HG03439 (cell line): ENCODE results near the gene MDFI.

Experiments used
- ATAC-seq: cut with Tn5 transposase; IDR thresholded peaks from one replicate; pipeline ENCODE4 v1.9.1; 2021; ENCODE audit warnings: mild to moderate bottlenecking, moderate library complexity; ENCODE audit not compliant: unreplicated experiment

MDFI gene, protein sequence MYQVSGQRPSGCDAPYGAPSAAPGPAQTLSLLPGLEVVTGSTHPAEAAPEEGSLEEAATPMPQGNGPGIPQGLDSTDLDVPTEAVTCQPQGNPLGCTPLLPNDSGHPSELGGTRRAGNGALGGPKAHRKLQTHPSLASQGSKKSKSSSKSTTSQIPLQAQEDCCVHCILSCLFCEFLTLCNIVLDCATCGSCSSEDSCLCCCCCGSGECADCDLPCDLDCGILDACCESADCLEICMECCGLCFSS

DNA sequence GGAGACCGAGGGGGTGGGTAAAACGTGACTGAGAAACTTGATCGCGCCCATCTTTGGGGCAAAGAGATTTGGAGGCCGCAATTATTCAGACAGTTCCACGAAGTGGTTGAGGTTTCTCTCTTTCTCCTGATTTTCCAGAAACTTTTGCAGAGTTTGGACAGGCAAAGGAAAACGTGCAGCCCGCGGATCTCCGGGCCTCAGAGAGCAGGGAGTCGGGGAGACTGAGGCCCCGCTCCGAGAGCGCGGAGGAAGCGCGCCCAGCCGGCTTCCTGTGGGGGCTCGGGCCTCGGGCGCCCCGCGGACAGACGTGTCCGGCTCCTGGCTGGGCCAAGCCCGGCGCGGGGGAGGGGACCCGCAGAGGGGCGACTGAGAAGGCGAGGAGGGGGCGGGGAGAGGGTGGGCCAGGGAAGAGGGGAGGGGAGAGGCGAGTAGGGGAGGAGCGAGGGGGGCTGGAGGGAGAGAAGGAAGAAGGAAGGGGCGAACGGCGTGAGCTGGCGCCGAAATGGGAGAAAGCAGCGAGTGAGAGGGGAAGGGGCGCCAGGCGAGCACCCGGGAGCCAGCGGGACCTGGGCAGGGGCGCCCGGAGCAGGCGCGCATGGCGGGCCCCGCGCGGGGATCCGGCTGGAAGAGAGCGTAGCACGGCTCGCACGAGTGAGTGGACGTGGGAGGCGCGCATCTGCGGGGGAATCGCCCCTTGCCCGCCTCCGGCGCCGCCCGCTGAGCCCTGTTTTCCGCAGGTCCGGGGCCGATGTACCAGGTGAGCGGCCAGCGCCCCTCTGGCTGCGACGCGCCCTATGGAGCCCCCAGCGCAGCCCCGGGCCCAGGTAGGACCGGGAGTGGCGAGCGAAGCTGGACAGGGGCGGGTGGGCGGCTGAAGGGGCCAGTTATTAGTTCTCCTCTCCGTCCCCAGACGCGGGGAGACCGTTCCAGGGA, at the start of gene MDFI:
MDFI (plus strand) TSS at position 467 of the 933 bp plus-strand sequence; CDS start at position 749, 282 bp downstream.
- no peak for ATAC-seq

DNA sequence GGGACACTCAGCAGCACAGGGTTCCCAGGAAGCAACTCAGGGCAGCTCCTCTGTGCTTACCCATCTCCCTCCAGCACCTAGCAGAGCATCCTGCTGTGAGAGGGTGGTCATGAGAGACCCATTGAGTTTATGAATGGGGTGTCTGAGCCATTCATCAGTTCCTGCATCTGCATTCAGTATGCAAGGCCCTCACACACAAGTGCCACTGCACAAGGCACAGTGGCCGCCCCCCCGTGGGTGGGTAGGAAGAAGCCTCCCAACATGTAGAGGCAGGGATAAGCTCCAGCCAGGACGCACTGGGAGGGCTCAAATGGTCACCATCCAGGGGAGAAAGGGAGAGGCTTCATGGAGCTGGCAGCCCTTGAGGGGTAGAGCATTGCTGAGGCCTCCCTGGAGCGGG, 49.0 kb upstream of the MDFI start:
- ATAC-seq = no peak

DNA sequence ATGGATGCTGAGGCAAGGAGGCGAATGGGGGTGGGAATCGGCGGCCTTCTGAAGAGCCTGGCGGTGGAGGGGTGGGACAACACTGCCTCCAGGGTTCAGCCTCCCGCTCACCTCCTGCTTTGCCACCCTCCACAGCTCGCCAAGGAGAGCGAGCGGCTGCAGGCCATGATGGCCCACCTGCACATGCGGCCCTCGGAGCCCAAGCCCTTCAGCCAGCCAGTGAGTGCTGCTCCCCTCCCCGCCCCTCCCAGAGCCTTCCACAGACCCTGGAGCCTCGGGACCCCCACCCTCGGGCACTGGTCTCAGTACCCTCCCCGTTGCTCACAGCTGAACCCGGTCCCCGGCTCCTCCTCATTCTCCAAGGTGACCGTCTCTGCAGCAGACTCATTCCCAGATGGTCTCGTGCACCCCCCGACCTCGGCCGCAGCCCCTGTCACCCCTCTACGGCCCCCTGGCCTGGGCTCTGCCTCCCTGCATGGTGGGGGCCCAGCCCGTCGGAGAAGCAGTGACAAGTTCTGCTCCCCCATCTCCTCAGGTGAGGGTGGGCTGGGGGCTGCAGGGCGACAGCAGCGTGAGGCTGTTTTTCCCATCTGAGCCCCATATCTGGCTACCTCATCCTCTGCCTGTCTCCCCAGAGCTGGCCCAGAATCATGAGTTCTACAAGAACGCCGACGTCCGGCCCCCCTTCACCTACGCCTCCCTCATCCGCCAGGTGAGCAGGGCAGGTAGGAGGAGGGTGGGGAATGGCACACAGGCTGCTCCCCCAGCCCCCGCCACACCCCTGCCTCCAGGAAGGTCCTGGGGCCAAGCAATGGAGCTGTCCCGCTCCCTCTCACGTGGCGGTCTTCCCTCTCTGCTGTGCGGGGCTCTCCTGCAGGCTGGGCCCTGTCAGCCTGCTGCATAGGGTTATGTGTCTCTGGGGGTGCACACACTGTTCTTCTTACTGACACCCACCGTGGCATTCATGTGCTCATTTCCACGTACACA, 48.3 kb upstream of the MDFI start:
- ATAC-seq = no peak

DNA sequence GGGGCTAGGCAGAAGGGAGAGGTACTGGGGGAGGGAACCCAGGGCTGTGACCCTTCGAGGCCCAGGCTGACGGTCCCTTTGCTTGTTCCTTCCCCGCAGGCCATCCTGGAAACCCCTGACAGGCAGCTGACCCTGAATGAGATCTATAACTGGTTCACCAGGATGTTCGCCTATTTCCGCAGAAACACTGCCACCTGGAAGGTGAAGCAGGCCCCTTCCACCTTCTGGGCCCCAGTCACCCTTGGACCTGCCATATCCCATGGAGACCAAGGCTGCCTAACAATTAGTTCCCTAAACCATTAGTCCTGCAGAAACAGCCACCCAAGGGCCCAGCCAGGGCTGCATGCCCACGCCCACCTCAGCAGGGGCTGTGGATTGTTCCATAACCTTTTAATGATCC, 47.1 kb upstream of the MDFI start:
- no peak for ATAC-seq

DNA sequence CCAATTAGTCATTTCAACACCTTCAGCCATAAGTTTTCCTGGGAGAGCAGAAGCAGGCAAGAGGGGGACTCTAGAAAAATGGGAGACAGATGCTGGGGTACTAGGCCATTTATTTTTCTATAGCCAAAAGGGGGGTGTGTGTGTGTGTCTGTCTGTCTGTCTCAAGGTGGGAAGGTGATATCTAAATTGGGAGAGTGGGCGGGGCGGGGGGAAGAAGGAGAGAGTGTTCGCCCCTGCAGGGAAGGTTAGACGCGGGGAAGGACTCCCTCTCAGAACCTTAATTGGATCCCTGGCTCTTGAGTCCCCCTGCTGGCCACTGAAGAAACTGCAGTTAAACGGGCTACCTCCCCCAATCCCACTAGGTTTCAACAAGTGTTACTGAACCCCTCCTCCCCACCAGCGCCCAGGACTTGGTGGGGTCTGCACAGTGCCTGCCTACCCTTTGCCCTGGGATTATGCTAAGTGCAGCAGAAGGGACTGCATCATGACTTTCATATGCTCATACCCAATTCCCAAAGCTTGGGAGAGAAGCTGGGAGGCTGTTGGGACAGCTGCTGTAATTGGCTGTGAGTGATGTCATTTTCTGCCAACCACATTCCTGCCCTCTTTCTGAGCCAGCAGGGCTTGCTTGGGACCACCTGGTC, 46.3 kb upstream of the MDFI start:
- ATAC-seq = no peak

DNA sequence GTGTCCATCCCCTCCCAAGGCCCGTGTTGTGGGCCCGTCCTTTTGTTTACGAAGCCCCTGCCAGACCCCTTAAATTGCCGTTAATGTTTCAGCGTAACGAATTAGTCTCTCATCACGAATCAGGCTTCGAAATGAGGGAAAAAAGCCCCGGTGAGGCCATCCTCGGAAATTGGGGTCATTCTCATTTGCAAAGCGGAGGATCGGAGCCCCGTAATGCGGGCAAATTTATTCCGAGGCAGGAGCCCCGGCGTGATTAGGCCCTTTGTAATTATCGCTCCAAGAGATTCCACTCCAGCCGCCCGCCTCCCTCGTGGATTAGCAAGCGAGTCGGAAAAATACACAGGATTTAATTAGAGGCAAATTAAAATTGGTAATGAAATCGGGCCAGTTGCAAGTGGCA, 44.9 kb upstream of the MDFI start:
- no peak for ATAC-seq

DNA sequence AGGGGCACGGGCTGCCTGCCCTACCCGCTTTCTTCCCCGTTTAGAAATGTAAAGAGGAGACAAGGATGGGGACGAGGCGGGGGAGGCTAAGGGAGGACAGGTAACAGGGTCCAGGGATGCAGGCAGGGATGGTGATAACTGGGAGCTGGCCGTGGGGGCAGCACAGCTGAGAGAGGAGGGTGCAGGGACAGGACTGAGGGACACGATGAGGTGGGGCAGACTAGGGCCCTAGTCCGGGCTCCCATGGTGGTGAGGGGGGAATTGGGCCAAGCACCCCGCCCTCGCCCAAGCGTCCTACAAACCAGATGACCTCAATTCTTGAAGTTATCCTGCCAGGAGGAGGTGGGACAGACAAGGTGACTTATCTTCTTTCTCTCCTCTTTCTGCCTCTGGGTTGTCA, 44.4 kb upstream of the MDFI start:
- ATAC-seq = no peak

DNA sequence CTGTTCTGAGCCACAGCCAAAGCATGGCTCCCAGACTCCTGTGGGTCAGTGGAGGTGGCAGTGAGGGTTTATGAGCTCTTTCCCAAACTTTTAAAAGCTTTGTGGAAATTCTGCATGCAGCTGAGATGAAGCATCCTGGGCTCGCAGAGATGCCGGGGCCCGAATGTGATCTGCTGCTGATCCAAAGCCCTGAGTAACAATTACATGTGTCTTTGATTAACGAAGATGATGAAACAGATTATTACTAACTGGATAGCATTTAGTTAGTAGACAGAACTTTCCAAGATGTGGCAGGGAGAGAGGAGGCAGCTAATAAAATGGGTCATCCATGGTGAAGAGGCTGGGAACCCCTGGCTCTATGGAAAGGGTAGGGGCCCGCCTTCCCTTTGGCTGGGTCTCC, 43.9 kb upstream of the MDFI start:
- no peak for ATAC-seq

DNA sequence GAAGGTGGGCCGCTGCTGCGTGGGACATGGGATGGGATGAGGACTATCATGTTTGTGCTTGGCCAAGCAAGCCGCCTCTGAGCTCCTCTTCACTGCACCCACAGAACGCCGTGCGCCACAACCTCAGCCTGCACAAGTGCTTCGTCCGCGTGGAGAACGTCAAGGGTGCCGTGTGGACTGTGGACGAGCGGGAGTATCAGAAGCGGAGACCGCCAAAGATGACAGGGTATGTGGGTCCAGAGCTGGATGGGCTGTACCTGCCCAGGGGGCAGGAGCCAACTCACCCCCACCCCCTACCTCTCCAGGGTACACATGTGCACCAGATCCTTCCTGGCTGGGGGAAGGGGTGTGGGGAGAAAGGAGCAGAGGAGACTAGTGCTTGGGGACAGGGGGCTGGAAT, 43.5 kb upstream of the MDFI start:
- no peak for ATAC-seq

DNA sequence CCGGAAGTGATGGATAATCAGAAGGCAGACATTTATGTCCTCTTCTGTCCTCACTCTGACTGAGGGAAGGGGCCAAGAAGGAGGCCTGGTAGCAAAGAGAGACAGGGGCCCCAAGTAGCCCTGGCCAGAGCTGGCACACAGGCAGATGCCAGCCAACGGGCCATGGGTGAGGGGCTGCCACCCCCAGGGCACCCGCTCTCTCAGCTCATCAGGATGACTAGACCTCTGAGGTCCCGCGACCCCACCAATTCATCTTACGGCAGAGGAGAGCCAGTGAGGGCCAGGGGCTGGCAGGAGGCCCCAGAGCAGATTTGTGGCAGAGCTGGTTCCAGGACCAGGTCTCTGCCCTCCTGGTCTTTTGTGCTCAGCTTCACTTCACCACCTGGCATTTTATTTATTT, 43.1 kb upstream of the MDFI start:
- ATAC-seq = no peak

DNA sequence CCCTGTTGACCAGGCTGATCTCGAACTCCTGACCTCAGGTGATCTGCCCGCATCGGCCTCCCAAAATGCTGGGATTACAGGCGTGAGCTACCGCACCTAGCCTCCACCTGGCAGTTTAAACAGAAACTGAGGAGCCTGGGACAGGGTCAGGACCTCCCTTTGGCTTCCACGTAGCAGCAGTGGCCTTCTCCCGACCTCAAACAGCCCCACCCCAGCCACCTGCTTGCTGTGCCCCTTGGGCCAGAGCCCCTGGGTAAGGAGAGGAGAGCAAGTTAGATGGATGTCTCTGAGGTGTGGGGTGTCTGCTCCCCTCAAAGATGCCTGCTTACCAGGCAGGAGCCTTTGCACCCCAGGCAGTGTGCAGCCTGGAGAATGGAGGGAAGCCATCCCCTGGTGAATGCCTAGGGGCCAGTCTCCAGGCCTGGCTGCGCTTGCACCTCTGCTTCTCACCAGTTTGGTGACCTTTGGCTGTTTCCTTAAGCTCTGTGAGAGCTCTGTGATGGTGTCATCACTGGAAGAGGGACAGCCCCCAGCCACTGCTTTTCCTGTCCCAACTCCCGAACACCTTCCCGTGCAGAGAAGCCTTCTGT, 42.1 kb upstream of the MDFI start:
- no peak for ATAC-seq

DNA sequence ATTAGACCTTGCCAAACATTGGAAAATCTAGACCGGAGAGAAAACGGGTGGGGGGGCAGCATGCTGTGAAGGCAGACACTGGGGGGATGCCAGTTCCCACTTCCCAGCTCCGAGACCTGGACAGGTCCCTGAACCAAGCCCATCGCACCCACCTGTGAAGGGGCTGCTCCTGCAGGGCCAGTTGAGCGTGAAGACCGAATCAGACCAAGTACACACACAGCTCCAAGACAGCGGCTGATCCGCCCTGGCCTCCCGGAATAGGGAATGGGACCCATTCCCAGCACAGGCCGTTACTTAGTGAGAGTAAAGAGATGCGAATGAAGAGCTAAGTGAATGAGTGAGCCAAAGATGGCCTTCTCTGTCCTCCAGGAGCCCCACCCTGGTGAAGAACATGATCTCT, 41.5 kb upstream of the MDFI start:
- no peak for ATAC-seq

DNA sequence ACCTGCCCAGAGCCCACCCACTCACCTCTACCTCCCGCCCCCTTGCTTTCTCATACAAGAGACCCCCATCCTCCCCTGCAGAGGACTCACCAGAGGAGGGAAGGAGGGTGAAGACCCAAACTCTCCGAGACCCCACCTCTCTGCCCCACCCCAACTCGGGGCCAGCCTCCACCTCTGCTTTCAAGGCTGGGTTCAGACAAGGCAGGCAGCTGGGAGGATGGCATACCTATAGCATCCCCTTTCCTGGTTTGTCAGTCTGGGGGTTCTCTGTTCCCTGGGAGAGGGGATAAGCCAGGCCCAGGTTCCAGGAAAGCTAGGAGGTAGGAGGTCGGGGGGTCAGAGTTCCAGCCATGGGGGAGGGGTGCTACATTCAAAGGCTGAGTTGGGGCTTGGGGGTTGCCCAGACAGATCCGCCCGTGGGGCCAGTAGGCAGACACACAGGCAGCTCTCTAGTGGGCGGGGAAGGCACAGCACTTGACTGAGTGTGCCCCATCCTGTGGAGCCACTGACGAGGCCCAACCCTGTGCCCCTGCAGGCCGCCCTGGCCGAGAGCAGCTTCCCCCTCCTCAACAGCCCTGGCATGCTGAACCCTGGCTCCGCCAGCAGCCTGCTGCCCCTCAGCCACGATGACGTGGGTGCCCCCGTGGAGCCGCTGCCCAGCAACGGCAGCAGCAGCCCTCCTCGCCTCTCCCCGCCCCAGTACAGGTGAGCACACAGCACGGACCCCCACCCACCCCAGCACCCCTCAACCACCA, 40.8 kb upstream of the MDFI start:
- ATAC-seq = no peak

DNA sequence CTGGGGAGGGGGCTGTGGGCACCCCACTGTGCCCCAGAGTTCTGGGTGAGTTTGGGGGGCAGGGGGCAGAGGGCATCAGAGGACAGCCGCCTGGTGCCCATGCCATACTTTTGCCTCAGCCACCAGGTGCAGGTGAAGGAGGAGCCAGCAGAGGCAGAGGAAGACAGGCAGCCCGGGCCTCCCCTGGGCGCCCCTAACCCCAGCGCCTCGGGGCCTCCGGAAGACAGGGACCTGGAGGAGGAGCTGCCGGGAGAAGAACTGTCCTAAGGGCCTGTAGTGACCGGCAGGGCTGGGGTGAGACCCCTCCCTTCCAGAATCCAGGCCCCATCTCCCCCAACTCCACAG, 39.6 kb upstream of the MDFI start:
- no peak for ATAC-seq

DNA sequence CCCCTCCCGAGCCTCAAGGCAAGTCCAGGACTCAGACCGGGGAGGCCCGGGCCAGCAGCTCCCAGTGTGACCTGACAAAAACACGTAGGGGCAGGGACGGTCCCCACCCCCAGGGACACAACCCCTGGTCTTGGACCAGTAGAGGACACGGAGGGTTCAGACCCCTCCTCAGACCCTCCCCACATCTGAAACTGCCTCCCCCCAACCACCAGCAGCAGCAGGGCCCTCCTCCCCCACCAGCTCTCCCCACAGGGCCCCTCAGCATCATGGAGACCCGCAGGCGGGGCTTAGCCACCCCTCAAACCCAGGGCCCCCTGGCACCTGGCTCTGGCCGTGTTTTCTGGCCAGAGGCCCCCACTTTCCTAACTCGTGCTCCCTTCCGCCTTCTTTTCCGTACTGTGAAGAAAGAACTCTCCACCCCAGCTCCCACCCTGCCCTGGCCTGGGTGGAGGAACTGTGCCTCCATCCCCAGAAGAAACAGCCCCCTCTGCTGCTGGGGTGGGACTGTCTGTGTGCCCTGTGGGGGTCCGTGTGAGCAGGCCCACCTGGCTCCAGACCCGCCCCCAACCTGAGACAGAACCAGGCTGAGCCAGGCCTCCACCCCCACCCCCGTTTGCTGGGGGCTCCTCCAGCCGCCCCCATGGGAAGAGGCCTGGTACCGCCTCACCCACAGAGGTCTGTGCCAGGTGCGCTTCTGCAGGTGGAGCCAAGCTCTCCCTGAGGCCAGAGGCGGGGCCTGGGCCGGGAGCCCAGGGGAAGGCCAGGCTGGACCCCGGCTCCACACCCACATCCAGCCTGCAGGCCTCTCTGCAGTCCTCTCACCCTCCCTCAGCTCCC, 39.0 kb upstream of the MDFI start:
- no peak for ATAC-seq

DNA sequence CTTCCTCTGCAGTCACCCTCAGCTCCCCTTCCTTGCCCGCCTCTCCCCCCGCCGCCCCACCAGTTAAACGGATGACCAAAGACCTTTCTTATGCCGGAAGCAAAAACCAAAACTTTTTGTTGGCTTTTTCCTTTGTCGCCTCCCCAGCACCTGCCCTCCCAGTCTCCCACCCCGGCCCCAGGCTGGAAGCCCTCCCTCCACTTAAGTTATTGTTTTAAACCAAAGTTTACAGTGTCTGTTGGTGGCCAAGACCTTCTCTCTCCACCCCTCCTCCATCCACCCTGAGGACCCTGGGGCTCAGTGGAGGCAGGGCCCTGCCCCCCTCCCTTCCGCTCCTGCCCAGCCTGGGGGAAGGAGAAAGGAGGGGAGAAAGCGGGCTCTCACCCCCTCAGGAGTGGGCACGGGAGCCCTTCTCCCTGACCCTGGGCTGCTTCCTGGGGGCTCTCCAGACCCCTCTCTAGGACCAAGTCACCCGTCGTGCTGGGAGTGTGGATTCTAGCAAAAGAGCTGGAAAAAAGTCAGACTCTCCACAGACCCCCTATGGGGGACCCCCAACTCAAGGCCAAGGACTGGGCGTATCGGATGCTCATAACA, 38.3 kb upstream of the MDFI start:
- no peak for ATAC-seq

DNA sequence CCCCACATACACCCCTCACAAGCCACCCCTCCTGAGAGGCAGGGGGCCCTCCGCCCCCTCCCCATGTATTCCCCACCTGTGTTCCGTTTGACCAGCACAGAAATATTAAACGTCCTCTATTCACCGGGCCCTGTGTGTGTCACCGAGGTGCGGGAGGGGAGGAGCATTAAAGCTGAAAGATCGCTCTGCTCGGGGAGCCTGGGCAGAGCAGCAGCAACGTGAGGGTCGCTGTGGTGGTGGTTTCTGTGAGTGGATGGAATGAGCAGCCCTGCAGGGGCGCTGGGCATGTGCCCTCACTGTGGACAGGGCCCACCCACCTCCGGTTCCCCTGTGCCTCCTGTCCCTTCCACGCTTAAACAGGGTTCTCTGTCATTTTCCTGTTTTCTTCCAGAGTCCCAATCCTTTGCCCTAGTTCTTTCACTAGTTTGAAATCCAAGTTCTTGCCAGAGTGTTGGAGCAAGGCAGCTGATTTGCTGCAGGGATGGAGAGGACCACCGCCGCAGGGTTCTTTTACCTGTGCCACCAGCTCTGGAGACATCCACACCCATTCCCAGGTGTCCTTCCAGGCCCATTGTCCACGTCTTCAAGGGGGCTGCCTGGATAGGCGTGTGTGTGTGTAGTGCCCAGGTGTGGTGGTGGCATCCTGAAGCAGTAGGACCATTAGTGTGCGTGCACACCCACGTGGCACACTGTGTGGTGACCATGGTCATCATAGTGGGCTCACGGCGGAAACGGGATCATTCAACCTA, 37.6 kb upstream of the MDFI start:
- ATAC-seq = no peak

DNA sequence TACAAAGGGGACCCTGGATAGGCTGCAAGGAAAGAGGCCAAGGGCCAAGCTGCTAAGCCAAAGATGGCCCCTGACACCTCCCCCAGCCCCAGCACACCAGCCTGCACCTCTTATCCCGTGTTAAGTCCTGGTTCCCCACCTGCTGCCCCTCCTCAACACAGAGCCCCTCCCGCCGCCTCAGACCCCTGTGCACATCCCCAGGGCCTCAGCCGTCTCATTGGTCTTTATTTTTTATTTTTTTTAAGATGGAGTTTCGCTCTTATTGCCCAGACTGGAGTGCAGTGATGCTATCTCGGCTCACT, 37.1 kb upstream of the MDFI start:
- no peak for ATAC-seq
